Keratinocyte (primary cell): ENCODE data around the gene ADCK1. TPM values are rescaled to one million over a fixed set of nuclear protein-coding genes. Genes with fewer than 3 reads are reported as not detected.

Experiments
- DNase-seq: peaks from one replicate; pipeline ENCODE4 v3.0.0-alpha.2; 2011; ENCODE audit warnings: low read depth, missing footprints, low spot score
- FAIRE-seq: peaks from 2 replicates; lab custom pipeline; 2011; peaks lifted over from hg19 to GRCh38; lab: Jason Lieb, UNC
- H2AFZ ChIP-seq: 2 replicates; pipeline ENCODE4 v1.6.0; 2012; ENCODE audit warnings: low read length, control low read depth, inconsistent platforms; ENCODE audit not compliant: control insufficient read depth
- H3K27ac ChIP-seq: 2 replicates; pipeline ENCODE4 v1.5.1; 2011; ENCODE audit warnings: low read length; ENCODE audit not compliant: control insufficient read depth, insufficient read depth
- H3K27me3 ChIP-seq: 3 replicates; pipeline ENCODE4 v1.6.0; 2011; ENCODE audit warnings: low read length; ENCODE audit not compliant: control insufficient read depth, insufficient read depth; ENCODE audit errors: extremely low read depth
- H3K36me3 ChIP-seq, 2 experiments: 2 replicates in 1 of 2; 3 replicates in 1 of 2; pipeline ENCODE4 v1.5.1; 2011; ENCODE audit warnings: low read length in 2 of 2, mild to moderate bottlenecking in 1 of 2; ENCODE audit not compliant: control insufficient read depth in 2 of 2, insufficient read depth in 2 of 2; ENCODE audit errors: extremely low read depth in 1 of 2
- H3K4me1 ChIP-seq: 3 replicates; pipeline ENCODE4 v1.5.1; 2011; ENCODE audit warnings: low read length; ENCODE audit not compliant: control insufficient read depth, insufficient read depth; ENCODE audit errors: extremely low read depth
- H3K4me2 ChIP-seq: 3 replicates; pipeline ENCODE4 v1.6.0; 2011; ENCODE audit warnings: low read depth, low read length; ENCODE audit not compliant: control insufficient read depth, insufficient read depth; ENCODE audit errors: extremely low read depth
- H3K4me3 ChIP-seq, 3 experiments: fragments of 200-600 bp in 1 of 3; sonication (generic) in 1 of 3; 2 replicates in 2 of 3; 3 replicates in 1 of 3; pipeline ENCODE4 v1.5.1; 2011 to 2016; ENCODE audit warnings: low read length in 3 of 3, mild to moderate bottlenecking in 3 of 3, control low read depth in 2 of 3, inconsistent platforms in 1 of 3, low read depth in 1 of 3, mixed read lengths in 1 of 3, mixed run types in 1 of 3, moderate library complexity in 1 of 3; ENCODE audit not compliant: control insufficient read depth in 2 of 3, insufficient read depth in 2 of 3; ENCODE audit errors: extremely low read depth in 1 of 3
- H3K79me2 ChIP-seq: 2 replicates; pipeline ENCODE4 v1.6.0; 2012; ENCODE audit warnings: low read length; ENCODE audit not compliant: control insufficient read depth, insufficient read depth
- H3K9ac ChIP-seq: 3 replicates; pipeline ENCODE4 v1.6.0; 2011; ENCODE audit warnings: low read length; ENCODE audit not compliant: control insufficient read depth, insufficient read depth; ENCODE audit errors: extremely low read depth
- H3K9me1 ChIP-seq: 3 replicates; pipeline ENCODE4 v1.6.0; 2011; ENCODE audit warnings: low read length; ENCODE audit not compliant: control insufficient read depth, insufficient read depth; ENCODE audit errors: extremely low read depth
- H3K9me3 ChIP-seq: 2 replicates; pipeline ENCODE4 v1.5.1; 2012; ENCODE audit warnings: low read depth, low read length; ENCODE audit not compliant: control insufficient read depth
- H4K20me1 ChIP-seq: 3 replicates; pipeline ENCODE4 v1.6.0; 2011; ENCODE audit warnings: low read length; ENCODE audit not compliant: control insufficient read depth, insufficient read depth; ENCODE audit errors: extremely low read depth
- EZH2 ChIP-seq: IDR thresholded peaks from one replicate; pipeline ENCODE4 v1.6.1; 2012; ENCODE audit warnings: inconsistent platforms, mild to moderate bottlenecking, low read length, moderate library complexity
- dilution Hi-C: fragments of 300-500 bp; cut with MboI; formaldehyde crosslinking; loops from one replicate; pipeline ENCODE4 v1.7.0; 2020; ENCODE audit warnings: low sequenced_read_pairs; ENCODE audit not compliant: extremely low pct_ligation_motif_present
- polyA plus RNA-seq, 5 experiments: library from polyadenylated mRNA; depleted of rRNA in 3 of 5; stranded (reverse) in 3 of 5; stranded (forward) in 1 of 5; unstranded in 1 of 5; fragments of >200 nt; gene quantifications; 1 replicate in 1 of 5; 2 replicates in 3 of 5; 3 replicates in 1 of 5; pipeline versions ENCODE4 v1.2.1 to v1.2.3, GENCODE V29; 2011 to 2012; ENCODE audit warnings: missing spikeins in 2 of 5, low read depth in 1 of 5, low replicate concordance in 1 of 5
- TF ChIP-seq, protein P1 (sequence below), 3 experiments: IDR thresholded peaks in 1 of 3; conservative IDR thresholded peaks in 1 of 3; optimal IDR thresholded peaks in 1 of 3; 2 replicates in 2 of 3; 3 replicates in 1 of 3; pipeline versions ENCODE3 to v1.5.1; 2011; ENCODE audit warnings: low read length in 3 of 3, mild to moderate bottlenecking in 3 of 3, moderate library complexity in 2 of 3, control low read depth in 1 of 3, inconsistent platforms in 1 of 3; ENCODE audit not compliant: insufficient read depth in 2 of 3; ENCODE audit errors: extremely low read depth in 1 of 3

The ADCK1 gene
- polyA plus RNA-seq, 1 donor (not counting 4 experiments of a cell fraction or from before 2014, with no cell fraction given) = 4.9 TPM

DNA sequence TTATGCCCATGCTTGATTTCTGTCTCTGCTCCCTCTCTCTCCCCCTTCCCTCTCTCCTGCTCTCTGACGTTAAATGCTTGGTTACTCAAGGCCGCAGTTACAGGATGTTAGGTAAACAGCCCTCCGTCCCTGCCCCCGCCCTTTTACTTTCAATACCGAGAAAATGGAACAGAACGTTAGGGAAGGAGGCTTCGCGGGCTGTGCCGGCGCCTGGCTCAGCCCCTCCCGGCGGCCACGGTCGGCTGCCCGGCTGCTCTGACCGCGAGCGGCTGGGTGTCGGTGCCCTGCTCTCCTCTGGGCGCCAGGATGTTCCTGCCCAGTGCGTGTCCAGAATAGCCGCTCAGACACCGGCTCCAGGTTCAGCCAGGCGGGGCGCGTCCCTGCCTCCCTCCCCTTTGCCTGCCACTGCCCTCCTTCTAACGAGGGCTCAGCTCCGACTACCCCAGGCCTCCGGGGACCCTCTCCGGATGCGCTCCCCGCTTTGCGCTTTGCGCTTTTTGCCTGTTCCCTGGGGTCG, 166.1 kb downstream of the ADCK1 start:
- peak overlapping the region in 2 of 3 experiments; percentile 11 to 15 for H3K4me3 ChIP-seq
- H3K79me2 ChIP-seq = no peaks in the 10 kb centered on the region
- H2AFZ ChIP-seq = peak overlapping the region; percentile 10
- H3K4me2 ChIP-seq = peak overlapping the region; percentile 54
- H4K20me1 ChIP-seq = no peaks in the 10 kb centered on the region
- H3K9me1 ChIP-seq = no peaks in the 10 kb centered on the region
- H3K9ac ChIP-seq = peak overlapping the region; percentile 4
- dilution Hi-C loops = no loop called here
- peaks cover 8% of the 10 kb centered on the region for H3K27me3 ChIP-seq
- H3K36me3 ChIP-seq = no peaks in the 10 kb centered on the region
- DNase-seq (no peak), FAIRE-seq (no peak)
- no peaks in the 10 kb centered on the region for H3K9me3 ChIP-seq
- TF ChIP-seq, protein P1, sequence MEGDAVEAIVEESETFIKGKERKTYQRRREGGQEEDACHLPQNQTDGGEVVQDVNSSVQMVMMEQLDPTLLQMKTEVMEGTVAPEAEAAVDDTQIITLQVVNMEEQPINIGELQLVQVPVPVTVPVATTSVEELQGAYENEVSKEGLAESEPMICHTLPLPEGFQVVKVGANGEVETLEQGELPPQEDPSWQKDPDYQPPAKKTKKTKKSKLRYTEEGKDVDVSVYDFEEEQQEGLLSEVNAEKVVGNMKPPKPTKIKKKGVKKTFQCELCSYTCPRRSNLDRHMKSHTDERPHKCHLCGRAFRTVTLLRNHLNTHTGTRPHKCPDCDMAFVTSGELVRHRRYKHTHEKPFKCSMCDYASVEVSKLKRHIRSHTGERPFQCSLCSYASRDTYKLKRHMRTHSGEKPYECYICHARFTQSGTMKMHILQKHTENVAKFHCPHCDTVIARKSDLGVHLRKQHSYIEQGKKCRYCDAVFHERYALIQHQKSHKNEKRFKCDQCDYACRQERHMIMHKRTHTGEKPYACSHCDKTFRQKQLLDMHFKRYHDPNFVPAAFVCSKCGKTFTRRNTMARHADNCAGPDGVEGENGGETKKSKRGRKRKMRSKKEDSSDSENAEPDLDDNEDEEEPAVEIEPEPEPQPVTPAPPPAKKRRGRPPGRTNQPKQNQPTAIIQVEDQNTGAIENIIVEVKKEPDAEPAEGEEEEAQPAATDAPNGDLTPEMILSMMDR (optimal IDR thresholded peaks at IDR 0.05 in 1 of 3, IDR thresholded peaks at IDR 0.05 in 1 of 3, conservative IDR thresholded peaks at IDR 0.05 in 1 of 3; ENCODE audit: extremely low read depth in 1 of 3, insufficient read depth in 2 of 3, low read length in 3 of 3) = no peak
- no peak for TF ChIP-seq EZH2
- H3K4me1 ChIP-seq = no peaks in the 10 kb centered on the region
- no peak overlapping the region for H3K27ac ChIP-seq

- Histone ChIP-seq H3K27me3 (peaks cover 8% of the 10 kb centered on the region), H2AFZ (no peak overlapping the region), H4K20me1 (no peaks in the 10 kb centered on the region), H3K79me2 (no peaks in the 10 kb centered on the region), H3K9ac (no peak overlapping the region), H3K4me2 (no peak overlapping the region), H3K9me1 (no peaks in the 10 kb centered on the region), H3K27ac (no peak overlapping the region), H3K9me3 (no peaks in the 10 kb centered on the region), H3K36me3 (no peaks in the 10 kb centered on the region), H3K4me3 (no peak overlapping the region), H3K4me1 (no peaks in the 10 kb centered on the region)
- FAIRE-seq = no peak
- no peak for DNase-seq
- TF ChIP-seq, protein P1 (optimal IDR thresholded peaks at IDR 0.05 in 1 of 3, IDR thresholded peaks at IDR 0.05 in 1 of 3, conservative IDR thresholded peaks at IDR 0.05 in 1 of 3; ENCODE audit: extremely low read depth in 1 of 3, insufficient read depth in 2 of 3, low read length in 3 of 3) = no peak
- TF ChIP-seq EZH2 = no peak
- dilution Hi-C loops = no loop called here
These were observed 167.2 kb downstream of the ADCK1 start for GRCh38 chr14:77967110-77967509.
